ENCODE data around the gene ERAP2. TPM values are rescaled to one million over a fixed set of nuclear protein-coding genes. Genes with fewer than 3 reads are reported as not detected.

ERAP2 gene
- total RNA-seq, 4 donors from 2014 or later: 8.0 to 12.0 (median 10.0) TPM

DNA sequence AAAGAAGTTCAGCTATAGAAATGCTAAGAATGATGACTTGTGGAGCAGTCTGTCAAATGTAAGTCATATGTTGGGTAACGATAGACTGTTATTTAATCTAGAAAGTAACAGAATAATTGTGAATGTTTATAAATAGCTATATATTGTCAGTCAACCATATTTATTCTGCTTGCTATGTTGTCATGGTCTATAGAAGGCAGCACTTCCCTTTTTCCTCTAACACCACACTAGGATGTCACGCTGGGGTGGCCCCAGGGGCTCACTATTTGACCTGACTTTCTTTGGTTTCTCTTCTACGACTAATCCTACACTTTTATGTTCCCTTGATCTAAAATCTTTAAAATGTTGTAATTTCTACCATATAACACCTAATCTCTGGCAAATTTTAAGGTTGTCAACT lies 20.5 kb downstream of the ERAP2 start:
- peaks cover 4 to 73% of the 10 kb centered on the region in 2 donors for H3K36me3 ChIP-seq

DNA sequence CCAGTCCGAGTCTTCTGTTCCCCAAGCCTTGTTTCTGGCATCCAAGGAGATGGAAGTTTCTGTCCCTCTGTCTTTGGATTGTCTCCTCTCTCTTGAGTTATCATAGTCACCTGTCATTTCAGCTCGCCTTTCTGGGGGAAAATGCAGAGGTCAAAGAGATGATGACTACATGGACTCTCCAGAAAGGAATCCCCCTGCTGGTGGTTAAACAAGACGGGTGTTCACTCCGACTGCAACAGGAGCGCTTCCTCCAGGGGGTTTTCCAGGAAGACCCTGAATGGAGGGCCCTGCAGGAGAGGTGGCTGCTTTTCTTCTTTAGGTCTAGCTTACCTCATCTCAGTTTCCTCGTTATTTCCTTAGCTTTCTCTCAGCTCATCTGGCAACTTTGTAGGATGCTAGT lies 25.1 kb downstream of the ERAP2 start:
- WGBS, 2 donors (ENCODE audit: low coverage in 1 of 2): 79 to 89% methylated on average over 3 of the region's 6 CpGs
- TF ChIP-seq EP300 (IDR thresholded peaks at IDR 0.05): no peak
- TF ChIP-seq, protein P1, sequence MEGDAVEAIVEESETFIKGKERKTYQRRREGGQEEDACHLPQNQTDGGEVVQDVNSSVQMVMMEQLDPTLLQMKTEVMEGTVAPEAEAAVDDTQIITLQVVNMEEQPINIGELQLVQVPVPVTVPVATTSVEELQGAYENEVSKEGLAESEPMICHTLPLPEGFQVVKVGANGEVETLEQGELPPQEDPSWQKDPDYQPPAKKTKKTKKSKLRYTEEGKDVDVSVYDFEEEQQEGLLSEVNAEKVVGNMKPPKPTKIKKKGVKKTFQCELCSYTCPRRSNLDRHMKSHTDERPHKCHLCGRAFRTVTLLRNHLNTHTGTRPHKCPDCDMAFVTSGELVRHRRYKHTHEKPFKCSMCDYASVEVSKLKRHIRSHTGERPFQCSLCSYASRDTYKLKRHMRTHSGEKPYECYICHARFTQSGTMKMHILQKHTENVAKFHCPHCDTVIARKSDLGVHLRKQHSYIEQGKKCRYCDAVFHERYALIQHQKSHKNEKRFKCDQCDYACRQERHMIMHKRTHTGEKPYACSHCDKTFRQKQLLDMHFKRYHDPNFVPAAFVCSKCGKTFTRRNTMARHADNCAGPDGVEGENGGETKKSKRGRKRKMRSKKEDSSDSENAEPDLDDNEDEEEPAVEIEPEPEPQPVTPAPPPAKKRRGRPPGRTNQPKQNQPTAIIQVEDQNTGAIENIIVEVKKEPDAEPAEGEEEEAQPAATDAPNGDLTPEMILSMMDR (IDR thresholded peaks at IDR 0.05): no peak
- TF ChIP-seq POLR2A (IDR thresholded peaks at IDR 0.05): no peak
- no peak for TF ChIP-seq POLR2AphosphoS5 (IDR thresholded peaks at IDR 0.05)
- ATAC-seq: no peak
- H3K36me3 ChIP-seq: peaks cover 0 to 68% of the 10 kb centered on the region in 2 donors
- no peaks in the 10 kb centered on the region for H3K9me3 ChIP-seq
- no peak overlapping the region for H3K4me3 ChIP-seq
- no peak overlapping the region for H3K27ac ChIP-seq
- H3K27me3 ChIP-seq: no peaks in the 10 kb centered on the region
- no peaks in the 10 kb centered on the region for H3K4me1 ChIP-seq

More for the DNA sequence above, 20.5 kb downstream of the ERAP2 start:
- H3K4me3 ChIP-seq: no peak overlapping the region
- 61 to 84% methylated on average over 3 of the region's 3 CpGs for WGBS, 2 donors (ENCODE audit: low coverage in 1 of 2)
- ATAC-seq: no peak
- H3K27ac ChIP-seq: no peak overlapping the region
- H3K4me1 ChIP-seq: no peaks in the 10 kb centered on the region
- no peaks in the 10 kb centered on the region for H3K9me3 ChIP-seq
- TF ChIP-seq POLR2A (IDR thresholded peaks at IDR 0.05) (no peak), EP300 (IDR thresholded peaks at IDR 0.05) (no peak), POLR2AphosphoS5 (IDR thresholded peaks at IDR 0.05) (no peak)
- TF ChIP-seq, protein P1 (IDR thresholded peaks at IDR 0.05): no peak
- no peaks in the 10 kb centered on the region for H3K27me3 ChIP-seq

DNA sequence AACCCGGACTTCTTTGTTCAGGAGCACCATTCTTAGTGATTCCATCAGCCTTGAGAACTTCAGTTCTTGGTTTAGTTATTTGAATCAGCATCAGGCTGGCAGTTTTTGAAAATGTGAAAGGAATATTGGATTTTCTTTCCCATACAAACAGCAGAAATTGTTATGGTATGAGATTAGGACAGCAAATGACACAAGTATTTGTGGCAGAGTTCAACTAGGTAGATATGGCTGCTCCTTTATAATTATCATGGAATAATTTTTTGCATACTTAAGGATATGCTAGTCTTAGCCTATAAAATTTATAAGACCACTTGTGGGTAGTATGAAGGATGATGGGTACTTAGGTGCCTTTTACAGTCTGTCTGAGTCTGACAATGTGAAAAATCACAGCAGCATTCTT lies 25.5 kb downstream of the ERAP2 start:
- Histone ChIP-seq H3K27me3 (no peaks in the 10 kb centered on the region), H3K9me3 (no peaks in the 10 kb centered on the region), H3K4me3 (no peak overlapping the region), H3K27ac (no peak overlapping the region), H3K36me3 (peaks cover 0 to 64% of the 10 kb centered on the region in 2 donors), H3K4me1 (no peaks in the 10 kb centered on the region)
- no peak for ATAC-seq
- 78% methylated on average over 1 of the region's 1 CpG; no CpG with 5 or more reads in 1 of the 2 donors for WGBS, 2 donors (ENCODE audit: low coverage in 1 of 2)
- TF ChIP-seq POLR2AphosphoS5 (IDR thresholded peaks at IDR 0.05): no peak
- TF ChIP-seq, protein P1 (IDR thresholded peaks at IDR 0.05): no peak
- no peak for TF ChIP-seq POLR2A (IDR thresholded peaks at IDR 0.05)
- no peak for TF ChIP-seq EP300 (IDR thresholded peaks at IDR 0.05)

DNA sequence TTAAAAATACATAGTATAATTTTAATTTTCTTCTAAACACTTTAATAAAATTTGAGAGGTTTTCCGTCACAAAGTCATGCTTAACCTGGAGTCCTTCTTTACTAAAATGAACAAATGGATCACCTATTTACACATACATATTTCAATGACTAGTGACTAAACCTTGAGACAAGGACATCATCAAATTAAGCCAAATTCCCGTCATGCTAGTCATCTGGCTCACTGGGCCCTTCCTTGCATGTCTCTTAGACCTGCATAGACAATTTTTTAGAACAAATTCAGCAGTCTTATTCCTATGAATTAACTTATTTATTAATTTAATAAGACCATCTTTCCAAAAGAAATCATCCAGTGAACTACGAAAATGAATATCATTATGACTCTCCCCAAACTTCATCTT lies 26.6 kb downstream of the ERAP2 start:
- Histone ChIP-seq H3K36me3 (peaks cover 0 to 60% of the 10 kb centered on the region in 2 donors), H3K9me3 (no peaks in the 10 kb centered on the region), H3K27ac (no peak overlapping the region), H3K4me3 (no peak overlapping the region), H3K27me3 (no peaks in the 10 kb centered on the region), H3K4me1 (no peaks in the 10 kb centered on the region)
- WGBS, 2 donors (ENCODE audit: low coverage in 1 of 2): 78 to 98% methylated on average over 3 of the region's 3 CpGs
- no peak for ATAC-seq
- TF ChIP-seq EP300 (IDR thresholded peaks at IDR 0.05): no peak
- no peak for TF ChIP-seq POLR2A (IDR thresholded peaks at IDR 0.05)
- no peak for TF ChIP-seq POLR2AphosphoS5 (IDR thresholded peaks at IDR 0.05)
- TF ChIP-seq, protein P1 (IDR thresholded peaks at IDR 0.05): no peak

DNA sequence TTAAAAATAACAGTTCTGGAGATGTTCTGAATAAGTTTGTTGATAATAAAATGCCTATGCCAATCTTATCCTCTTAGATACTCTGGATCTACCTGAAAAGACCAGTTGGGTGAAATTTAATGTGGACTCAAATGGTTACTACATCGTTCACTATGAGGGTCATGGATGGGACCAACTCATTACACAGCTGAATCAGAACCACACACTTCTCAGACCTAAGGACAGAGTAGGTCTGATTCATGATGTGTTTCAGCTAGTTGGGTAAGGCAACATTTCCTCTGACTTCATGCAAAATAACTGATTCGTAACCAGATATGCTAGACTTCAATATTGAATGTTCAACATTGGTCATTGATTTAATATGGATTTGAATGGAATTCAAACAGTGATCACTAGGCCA lies 27.0 kb downstream of the ERAP2 start:
- H3K4me1 ChIP-seq: no peaks in the 10 kb centered on the region
- WGBS, 2 donors (ENCODE audit: low coverage in 1 of 2): 96 to 100% methylated on average over 2 of the region's 2 CpGs
- H3K36me3 ChIP-seq: peaks cover 0 to 60% of the 10 kb centered on the region in 2 donors
- no peak overlapping the region for H3K27ac ChIP-seq
- H3K4me3 ChIP-seq: no peak overlapping the region
- ATAC-seq: no peak
- no peaks in the 10 kb centered on the region for H3K9me3 ChIP-seq
- TF ChIP-seq POLR2AphosphoS5 (IDR thresholded peaks at IDR 0.05): no peak
- H3K27me3 ChIP-seq: no peaks in the 10 kb centered on the region
